Mesodermal cell (in vitro differentiated cells): Measurements from ENCODE around the gene MAML3.

Experiments used
- H3K27ac ChIP-seq: 2 replicates; pipeline ENCODE4 v1.7.0; 2013; ENCODE audit warnings: mild to moderate bottlenecking, low read depth, low read length, moderate library complexity; ENCODE audit not compliant: severe bottlenecking
- H3K36me3 ChIP-seq: 2 replicates; pipeline ENCODE4 v1.7.1; 2013; ENCODE audit warnings: mild to moderate bottlenecking, low read length, moderate library complexity; ENCODE audit not compliant: control insufficient read depth, insufficient read depth
- H3K4me1 ChIP-seq: one replicate; pipeline ENCODE4 v1.7.1; 2013; ENCODE audit warnings: mild to moderate bottlenecking, low read length; ENCODE audit not compliant: insufficient read depth, control insufficient read depth, poor library complexity, severe bottlenecking
- H3K4me3 ChIP-seq: 2 replicates; pipeline ENCODE4 v1.7.0; 2013; ENCODE audit warnings: low read length, control low read depth, mild to moderate bottlenecking; ENCODE audit not compliant: insufficient read depth, poor library complexity, severe bottlenecking; ENCODE audit errors: extremely low read depth
- H3K9me3 ChIP-seq: 2 replicates; pipeline ENCODE4 v1.7.1; 2013; ENCODE audit warnings: mild to moderate bottlenecking, low read length, moderate library complexity; ENCODE audit not compliant: control insufficient read depth
- WGBS, 2 experiments: methylation state at CpG; one replicate each; pipeline ENCODE4 v1.1.5; 2013; ENCODE audit warnings: missing lambda C conversion rate in 2 of 2; ENCODE audit not compliant: insufficient coverage in 2 of 2; 5-methylcytosine and 5-hydroxymethylcytosine counted together

Gene MAML3

DNA sequence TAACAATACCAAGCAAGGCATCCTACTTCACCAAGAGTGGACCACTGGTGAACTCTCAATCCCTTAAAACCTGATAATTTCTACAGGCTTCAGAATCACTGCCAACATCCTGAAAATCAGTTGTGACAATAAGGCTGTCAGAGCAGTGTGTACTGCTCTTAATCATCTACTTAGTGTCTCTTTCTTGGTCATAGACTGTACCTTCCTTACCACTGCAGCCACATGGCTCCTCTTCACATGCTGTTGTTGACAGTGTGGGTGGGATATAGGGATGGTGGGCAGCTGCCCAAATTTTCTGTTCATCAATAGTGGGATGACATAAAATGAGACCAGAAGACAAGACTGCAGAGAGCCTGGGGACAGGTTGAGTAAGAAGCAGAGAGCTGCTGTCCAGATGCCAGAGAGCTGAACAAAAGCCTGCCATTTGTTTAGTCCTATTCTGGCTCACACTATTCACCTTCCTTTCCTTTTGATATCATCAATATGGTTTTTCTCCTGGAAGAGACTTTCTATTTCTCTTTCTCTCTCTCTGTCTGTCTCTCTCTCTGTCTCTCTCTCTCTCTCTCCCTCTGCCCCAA lies 309.4 kb downstream of the MAML3 start:
- no peaks in the 10 kb centered on the region for H3K36me3 ChIP-seq
- H3K4me3 ChIP-seq: no peak overlapping the region
- H3K9me3 ChIP-seq: no peaks in the 10 kb centered on the region
- no peak overlapping the region for H3K27ac ChIP-seq
- H3K4me1 ChIP-seq: peaks cover 39% of the 10 kb centered on the region

DNA sequence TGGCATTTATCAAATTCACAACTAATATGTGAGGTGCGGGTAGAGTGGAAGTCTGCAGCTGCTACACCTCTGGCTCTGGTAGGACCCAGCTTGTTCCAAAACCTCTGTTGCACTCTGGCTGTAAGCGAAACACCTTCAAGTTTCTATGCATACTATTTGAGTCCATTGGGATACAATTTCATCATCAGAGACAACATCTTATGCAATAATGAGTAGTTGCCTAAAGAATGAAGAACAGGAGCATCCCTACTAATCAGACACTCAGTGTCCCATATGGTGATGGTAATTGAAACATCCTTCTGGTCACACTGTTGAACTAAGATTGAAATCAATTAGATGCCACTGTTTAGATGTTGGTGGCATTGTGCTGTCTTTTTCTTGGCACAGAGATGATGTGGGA lies 309.9 kb downstream of the MAML3 start:
- H3K4me1 ChIP-seq: peaks cover 34% of the 10 kb centered on the region

DNA sequence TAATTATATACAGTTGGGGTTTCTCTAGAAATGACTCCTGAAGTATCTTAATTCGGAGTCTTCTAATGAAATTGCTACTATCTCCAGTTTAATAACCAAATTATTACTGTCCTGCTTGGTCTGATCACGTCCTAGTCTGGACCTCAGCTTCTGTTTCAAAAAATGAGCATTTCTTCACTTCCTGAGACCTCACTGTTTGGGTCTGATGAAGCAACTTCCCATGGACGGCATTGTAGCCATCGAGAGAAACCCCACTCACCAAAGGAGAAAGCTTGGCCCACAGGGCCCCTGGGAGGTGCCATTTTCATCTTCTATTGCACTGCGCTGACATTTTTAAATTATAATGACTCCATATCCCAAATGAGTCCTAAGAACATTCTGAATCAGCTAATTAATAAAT lies 310.3 kb downstream of the MAML3 start:
- Histone ChIP-seq H3K4me3 (no peak overlapping the region), H3K4me1 (peaks cover 30% of the 10 kb centered on the region), H3K36me3 (no peaks in the 10 kb centered on the region), H3K27ac (no peak overlapping the region), H3K9me3 (no peaks in the 10 kb centered on the region)
- 90% methylated on average over 4 of the region's 5 CpGs for WGBS, 2 experiments

More for the DNA sequence above, 309.9 kb downstream of the MAML3 start:
- H3K36me3 ChIP-seq: no peaks in the 10 kb centered on the region
- H3K9me3 ChIP-seq: no peaks in the 10 kb centered on the region
- H3K27ac ChIP-seq: no peak overlapping the region
- H3K4me3 ChIP-seq: no peak overlapping the region
- WGBS, 2 experiments: 89% methylated on average over 1 of the region's 2 CpGs; no CpG with 5 or more reads in 1 of the 2 experiments

DNA sequence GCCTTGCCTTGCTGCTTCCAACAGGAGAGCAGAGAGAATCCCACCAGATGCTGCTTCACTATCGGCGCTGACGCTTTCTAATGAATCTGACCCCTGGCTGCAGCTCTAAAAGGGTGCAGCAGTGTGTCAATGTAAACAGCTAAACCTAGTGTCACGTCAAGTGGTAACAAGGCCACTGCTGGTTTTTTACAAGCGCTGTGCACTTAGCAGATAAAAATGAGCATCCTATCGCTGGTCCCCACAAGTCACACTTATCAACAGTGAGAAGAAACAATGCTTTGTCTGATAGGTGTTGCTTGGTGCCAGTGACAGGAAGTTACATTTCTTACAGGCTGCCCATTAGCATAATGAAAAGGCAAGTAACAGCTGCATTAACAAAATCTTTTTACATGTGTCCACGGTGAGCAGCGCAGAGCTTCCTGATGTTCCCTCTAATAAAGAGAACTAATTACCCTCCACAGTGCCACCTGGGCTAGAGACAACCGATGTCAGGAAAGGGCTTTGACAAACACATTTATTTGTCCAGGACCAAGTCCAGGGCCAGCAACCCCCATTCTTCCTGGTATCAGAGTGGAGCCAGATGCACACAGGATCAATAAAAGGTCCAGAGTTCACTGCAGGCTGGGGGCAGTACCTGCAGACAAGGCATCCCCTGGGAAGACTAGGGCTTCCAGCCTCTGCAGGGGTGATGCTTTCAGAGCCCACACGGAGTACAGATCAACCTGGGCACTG lies 312.4 kb downstream of the MAML3 start:
- no peaks in the 10 kb centered on the region for H3K36me3 ChIP-seq
- H3K27ac ChIP-seq: no peak overlapping the region
- peaks cover 14% of the 10 kb centered on the region for H3K4me1 ChIP-seq
- no peak overlapping the region for H3K4me3 ChIP-seq
- WGBS, 2 experiments: 73 to 85% methylated on average over 7 to 8 of the region's 10 CpGs
- H3K9me3 ChIP-seq: no peaks in the 10 kb centered on the region

DNA sequence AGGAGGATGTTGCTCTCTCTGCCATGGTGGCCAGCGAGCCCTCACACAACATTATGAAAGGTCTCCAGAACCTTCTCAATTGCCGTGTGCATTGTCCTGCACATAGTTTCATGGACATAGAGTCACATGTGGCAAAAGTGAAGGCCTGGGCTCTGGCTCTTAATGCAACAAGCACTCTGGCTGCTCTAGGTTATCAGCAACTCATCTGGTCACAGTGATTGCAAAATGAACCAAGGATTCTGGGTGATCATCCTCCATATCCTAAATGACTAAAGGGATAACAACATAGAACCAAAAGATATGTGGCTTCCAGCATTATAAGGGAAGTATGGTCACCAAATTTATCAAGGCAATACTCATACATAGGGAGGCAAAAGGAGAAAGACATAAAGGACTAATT lies 313.2 kb downstream of the MAML3 start:
- no peaks in the 10 kb centered on the region for H3K9me3 ChIP-seq
- H3K4me1 ChIP-seq: peaks cover 23% of the 10 kb centered on the region
- 92 to 100% methylated on average over 2 of the region's 2 CpGs for WGBS, 2 experiments
- no peak overlapping the region for H3K4me3 ChIP-seq
- H3K27ac ChIP-seq: no peak overlapping the region
- H3K36me3 ChIP-seq: no peaks in the 10 kb centered on the region

DNA sequence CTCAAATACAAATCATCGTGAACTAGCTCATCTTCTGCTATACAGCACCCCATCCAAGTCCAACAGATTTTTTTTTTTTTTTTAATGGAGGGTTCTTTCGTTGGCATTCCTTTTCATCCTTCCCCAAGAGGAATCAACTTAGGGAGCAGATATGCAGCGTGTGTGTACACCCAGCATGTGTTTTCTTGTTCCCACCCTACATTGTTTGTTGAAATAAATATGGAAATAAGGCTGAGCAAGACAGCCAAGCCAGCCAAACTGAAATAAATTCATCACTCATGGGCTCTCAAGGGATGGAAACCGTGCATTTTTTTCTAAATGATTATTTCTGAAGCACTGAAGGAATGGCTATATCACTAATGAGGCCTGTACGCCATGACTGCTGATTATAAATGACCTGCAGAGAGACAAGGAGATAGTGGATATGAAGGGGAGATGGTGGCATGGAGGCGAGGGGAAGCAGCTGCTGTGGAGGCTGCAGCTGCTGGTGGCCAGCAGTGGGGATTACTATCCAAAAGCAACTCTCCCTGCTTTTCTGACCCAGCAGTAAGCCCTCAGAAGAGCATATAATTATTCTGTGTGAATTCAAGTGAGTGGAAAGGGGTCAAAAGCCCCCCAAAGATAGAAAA lies 314.5 kb downstream of the MAML3 start:
- Histone ChIP-seq H3K27ac (no peak overlapping the region), H3K4me1 (peaks cover 23% of the 10 kb centered on the region), H3K9me3 (no peaks in the 10 kb centered on the region), H3K4me3 (no peak overlapping the region), H3K36me3 (no peaks in the 10 kb centered on the region)
- 94 to 100% methylated on average over 2 to 4 of the region's 6 CpGs for WGBS, 2 experiments

DNA sequence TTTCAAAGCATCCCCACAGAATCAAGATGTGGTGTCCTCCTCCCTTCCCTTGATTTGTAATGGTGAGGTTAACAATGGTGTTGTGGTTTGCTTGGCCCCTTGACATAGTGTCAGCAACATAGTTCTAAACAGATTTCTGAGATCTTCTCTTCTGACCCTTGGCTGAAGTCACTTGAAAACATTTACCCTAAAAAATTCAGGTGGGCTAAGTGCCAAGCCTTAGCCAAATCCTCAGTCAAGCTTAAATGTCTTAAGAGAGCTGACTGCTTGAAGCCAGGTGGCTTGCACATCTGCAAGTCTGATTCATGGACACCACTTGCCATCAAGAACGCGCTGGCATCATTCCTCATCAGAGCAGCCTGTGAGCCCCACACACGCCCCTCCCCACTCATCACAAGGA lies 315.2 kb downstream of the MAML3 start:
- WGBS, 2 experiments: 91 to 100% methylated on average over 1 to 3 of the region's 3 CpGs
- Histone ChIP-seq H3K9me3 (no peaks in the 10 kb centered on the region), H3K36me3 (no peaks in the 10 kb centered on the region), H3K4me3 (no peak overlapping the region), H3K4me1 (peaks cover 29% of the 10 kb centered on the region), H3K27ac (no peak overlapping the region)

DNA sequence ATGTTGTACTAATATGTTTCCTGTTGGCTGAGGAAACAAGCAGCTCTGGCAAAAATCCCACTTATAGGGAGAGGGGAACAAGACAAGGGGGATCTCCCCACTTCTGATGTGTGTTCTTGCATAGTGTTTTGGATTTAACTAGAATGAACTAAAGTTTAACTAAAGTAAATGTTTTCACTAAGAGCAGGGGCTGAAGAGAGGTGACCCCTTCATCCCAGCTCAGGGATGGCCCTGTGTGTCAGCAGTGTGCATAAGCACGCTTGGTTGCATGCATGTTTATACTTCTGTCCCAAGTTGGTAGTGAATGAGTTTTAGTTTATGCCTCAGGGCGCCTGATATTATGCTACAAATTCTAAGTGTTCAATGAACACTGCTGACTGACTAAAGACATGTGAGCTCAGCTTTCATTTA lies 319.0 kb downstream of the MAML3 start:
- H3K9me3 ChIP-seq: no peaks in the 10 kb centered on the region
- WGBS, 2 experiments: 94 to 100% methylated on average over 2 of the region's 2 CpGs
- peaks cover 19% of the 10 kb centered on the region for H3K4me1 ChIP-seq
- no peak overlapping the region for H3K27ac ChIP-seq
- no peak overlapping the region for H3K4me3 ChIP-seq
- no peaks in the 10 kb centered on the region for H3K36me3 ChIP-seq

DNA sequence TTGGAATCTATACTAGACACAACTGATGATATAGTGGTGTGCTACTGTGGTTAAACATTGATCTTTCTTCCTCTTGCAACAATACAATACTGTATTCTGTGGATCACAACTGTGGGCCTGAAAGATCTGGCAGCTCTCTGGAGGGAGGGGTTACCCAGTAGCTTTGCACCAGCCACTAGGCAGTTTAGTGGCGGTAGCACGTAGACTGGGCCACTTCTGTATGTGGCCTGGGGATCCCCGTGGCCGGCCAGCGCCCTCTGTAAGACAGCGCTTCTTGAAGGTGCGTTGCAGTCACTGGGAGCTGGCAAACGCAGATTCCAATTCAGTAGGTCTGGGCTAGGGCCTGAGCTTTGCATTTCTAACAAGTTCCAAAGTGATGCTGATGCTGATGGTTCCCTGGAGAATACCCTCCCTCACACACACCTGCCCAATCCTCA lies 319.7 kb downstream of the MAML3 start:
- no peak overlapping the region for H3K27ac ChIP-seq
- no peaks in the 10 kb centered on the region for H3K36me3 ChIP-seq
- H3K4me3 ChIP-seq: no peak overlapping the region
- no peaks in the 10 kb centered on the region for H3K9me3 ChIP-seq
- 91 to 96% methylated on average over 7 to 8 of the region's 8 CpGs for WGBS, 2 experiments
- H3K4me1 ChIP-seq: peaks cover 19% of the 10 kb centered on the region

DNA sequence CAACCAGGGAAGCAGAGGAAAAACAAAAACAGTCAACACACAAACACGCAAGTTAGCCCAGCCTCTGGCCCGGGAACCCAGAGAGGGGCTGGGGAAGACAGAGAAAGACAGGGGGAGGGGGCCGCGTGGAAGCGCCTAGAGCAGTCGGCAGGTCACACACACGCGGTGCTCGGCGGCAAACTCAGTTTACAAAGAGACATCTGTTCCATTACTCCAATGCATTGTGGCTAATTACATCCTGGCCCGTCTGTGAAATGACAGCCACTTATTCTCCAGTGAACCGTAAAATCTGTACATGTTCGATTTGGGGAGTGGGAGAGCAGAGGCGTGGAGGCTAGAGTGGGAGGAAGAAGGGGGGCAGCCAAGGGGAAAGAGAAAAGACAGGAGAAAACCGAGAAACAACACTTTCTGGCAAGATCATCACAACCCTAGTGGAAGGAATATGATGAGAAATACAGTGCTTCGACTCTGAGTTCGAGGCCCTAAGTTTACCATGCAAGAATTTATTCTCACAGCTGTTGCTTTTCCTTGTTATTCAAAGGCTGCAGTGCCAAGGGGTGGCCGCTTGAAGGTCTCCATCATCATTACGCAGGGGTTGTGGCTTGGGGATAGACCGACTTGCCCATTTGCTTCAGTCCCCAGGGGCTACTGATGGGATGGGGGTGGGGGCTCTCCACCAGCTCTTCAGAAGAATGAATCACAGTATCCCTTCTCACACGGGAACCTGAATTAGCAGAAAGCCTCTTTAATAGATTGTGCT lies 320.7 kb downstream of the MAML3 start:
- H3K27ac ChIP-seq: peak overlapping the region; percentile 31
- no peaks in the 10 kb centered on the region for H3K36me3 ChIP-seq
- H3K9me3 ChIP-seq: no peaks in the 10 kb centered on the region
- no peak overlapping the region for H3K4me3 ChIP-seq
- 76 to 79% methylated on average over 7 to 9 of the region's 21 CpGs for WGBS, 2 experiments
- peaks cover 19% of the 10 kb centered on the region for H3K4me1 ChIP-seq
